Thyroid gland (tissue), 4 donors: ENCODE data around the gene CREB3L1. TPM values are rescaled to one million over a fixed set of nuclear protein-coding genes. Genes with fewer than 3 reads are reported as not detected.
A peak's percentile ranks its signal among the peaks of the same experiment; 100 is the strongest.

Experiments used
- DNase-seq, 2 donors: peaks; one replicate each; pipeline ENCODE4 v3.0.0-alpha.2; 2019
- H3K27ac ChIP-seq, 3 donors: fragments of 200-600 bp; sonication (generic); 1 replicate in 2 of 3; 2 replicates in 1 of 3; pipeline ENCODE4 v1.5.1; 2016 to 2019; ENCODE audit warnings: mild to moderate bottlenecking in 1 of 3, moderate library complexity in 1 of 3
- H3K27me3 ChIP-seq: fragments of 200-600 bp; sonication (generic); one replicate; pipeline ENCODE4 v1.5.1; 2019
- H3K36me3 ChIP-seq, 2 donors: fragments of 200-600 bp; sonication (generic); one replicate each; pipeline ENCODE4 v1.5.1; 2016 to 2019
- H3K4me1 ChIP-seq, 2 donors: fragments of 200-600 bp; sonication (generic); one replicate each; pipeline ENCODE4 v1.5.1; 2017 to 2019
- H3K4me3 ChIP-seq, 3 donors: fragments of 200-600 bp; sonication (generic); replicated peaks in 1 of 3; 1 replicate in 2 of 3; 2 replicates in 1 of 3; pipeline ENCODE4 v1.5.1; 2016; ENCODE audit warnings: mild to moderate bottlenecking in 1 of 3
- H3K9me3 ChIP-seq: fragments of 200-600 bp; sonication (generic); one replicate; pipeline ENCODE4 v1.5.1; 2017
- CTCF ChIP-seq, 6 experiments: fragments of 200-600 bp in 3 of 6; fragments of 450-650 bp in 3 of 6; sonication (generic) in 3 of 6; IDR thresholded peaks; one replicate each; pipeline ENCODE4 v1.5.1; 2016 to 2019; ENCODE audit warnings: antibody characterized with exemption in 6 of 6, mild to moderate bottlenecking in 2 of 6, inconsistent platforms in 1 of 6, moderate library complexity in 1 of 6
- POLR2A ChIP-seq, 2 donors: fragments of 450-650 bp; IDR thresholded peaks; one replicate each; pipeline ENCODE4 v1.6.1; 2017; ENCODE audit warnings: antibody characterized with exemption in 2 of 2, mild to moderate bottlenecking in 2 of 2, moderate library complexity in 1 of 2
- WGBS, 2 donors: methylation state at CpG; one replicate each; pipeline ENCODE4 v1.1.5; 2017; 5-methylcytosine and 5-hydroxymethylcytosine counted together
- intact Hi-C: fragments of 100-400 bp; cut with DNase I; formaldehyde crosslinking; loops from one replicate; pipeline ENCODE4 v1.15.1; 2023
- total RNA-seq, 4 donors: library from RNA; depleted of rRNA; stranded (reverse); fragments of >200 nt; gene quantifications; one replicate each; pipeline ENCODE4 v1.2.3, GENCODE V29; 2016

CREB3L1 gene
- total RNA-seq, 4 donors from 2014 or later = 0.88 to 3.1 (median 2.1) TPM

DNA sequence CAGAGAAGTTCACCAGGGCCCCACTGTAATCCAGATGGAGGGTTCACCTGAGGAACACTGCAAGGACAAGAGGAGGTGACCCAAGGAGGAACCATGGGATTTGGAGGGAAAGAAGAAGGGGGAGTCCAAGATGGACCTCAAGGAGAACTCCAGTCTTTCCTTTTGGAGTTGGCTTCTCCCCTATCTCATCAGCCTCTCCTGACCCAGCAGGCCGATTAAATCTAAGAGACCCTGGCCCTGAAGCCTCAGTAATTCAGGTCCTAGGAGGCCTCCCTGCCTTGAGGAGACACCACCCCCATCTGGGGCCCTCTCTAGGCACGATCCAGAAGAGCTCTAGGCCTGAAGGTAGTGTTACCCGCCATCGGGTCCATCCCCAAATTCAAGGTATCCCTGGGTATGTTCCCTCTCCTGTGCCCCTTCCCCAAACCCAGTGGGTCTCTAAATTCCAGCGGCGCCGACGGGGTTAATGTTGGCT is 54.7 kb downstream of the CREB3L1 start:
- intact Hi-C loops = no loop called here
- peaks cover 4 to 16% of the 10 kb centered on the region in 2 donors for H3K4me1 ChIP-seq
- H3K4me3 ChIP-seq = peak overlapping the region in 1 of 3 donors; percentile 38
- DNase-seq = no peak
- no peak for TF ChIP-seq POLR2A (IDR thresholded peaks at IDR 0.05)
- no peak for TF ChIP-seq CTCF (IDR thresholded peaks at IDR 0.05)
- H3K9me3 ChIP-seq = no peaks in the 10 kb centered on the region
- no peaks in the 10 kb centered on the region for H3K36me3 ChIP-seq
- H3K27ac ChIP-seq = no peak overlapping the region
- 24 to 31% methylated on average over 8 of the region's 8 CpGs for WGBS, 2 donors
- H3K27me3 ChIP-seq = peaks cover 27% of the 10 kb centered on the region

DNA sequence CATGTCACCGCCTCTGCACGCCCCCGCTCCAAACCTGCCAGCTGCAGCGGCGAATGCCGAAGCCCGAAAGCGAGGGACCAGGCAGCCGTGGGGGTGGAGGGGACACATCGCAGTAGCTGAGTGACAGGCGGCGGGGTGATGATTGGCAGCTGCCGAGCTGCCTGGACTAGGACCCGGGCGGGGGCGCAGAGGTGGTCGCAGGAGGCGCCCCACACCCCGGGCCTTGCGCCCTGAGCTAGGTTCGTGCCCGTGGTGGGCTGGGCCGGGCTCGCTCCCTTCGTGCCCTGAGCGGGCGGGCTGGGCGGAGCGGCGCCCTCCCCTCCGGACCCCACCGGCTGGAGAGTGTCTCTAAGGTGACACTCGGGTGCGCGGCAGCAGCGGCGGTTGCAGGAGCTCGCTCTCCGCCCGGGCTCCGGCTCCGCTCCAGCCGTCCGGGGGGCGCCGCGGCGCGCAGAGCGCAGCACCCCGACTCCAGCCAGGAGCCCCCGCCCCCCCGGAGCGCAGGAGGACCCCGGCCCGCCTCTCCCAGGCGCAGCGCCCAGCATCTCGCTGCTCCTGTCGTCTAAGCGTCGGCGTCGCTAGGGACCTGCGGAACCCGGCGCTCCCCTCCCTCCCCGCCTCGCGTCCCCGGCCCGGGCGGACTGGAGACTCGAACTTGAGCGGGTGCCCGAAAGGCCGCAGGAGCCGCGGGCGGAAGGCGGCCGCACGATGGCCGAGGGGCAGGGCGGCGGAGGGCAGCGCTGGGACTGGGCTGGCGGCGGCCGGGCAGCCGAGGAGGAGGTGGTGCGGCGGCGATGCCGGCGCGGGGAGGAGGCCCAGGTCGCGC is 55.3 kb downstream of the CREB3L1 start:
- peak overlapping the region in 1 of 3 donors; percentile 38 for H3K4me3 ChIP-seq
- no peaks in the 10 kb centered on the region for H3K36me3 ChIP-seq
- TF ChIP-seq POLR2A (IDR thresholded peaks at IDR 0.05) (no peak), CTCF (IDR thresholded peaks at IDR 0.05) (no peak)
- peaks cover 27% of the 10 kb centered on the region for H3K27me3 ChIP-seq
- 0% methylated on average over 19 to 23 of the region's 99 CpGs for WGBS, 2 donors
- H3K27ac ChIP-seq = no peak overlapping the region
- H3K4me1 ChIP-seq = peaks cover 4 to 16% of the 10 kb centered on the region in 2 donors
- intact Hi-C loops = no loop called here
- DNase-seq = no peak
- no peaks in the 10 kb centered on the region for H3K9me3 ChIP-seq

GRCh38 chr11:46333394-46333947 is 56.0 kb downstream of the CREB3L1 start:
- WGBS, 2 donors = 20 to 27% methylated on average over 9 to 10 of the region's 25 CpGs

GRCh38 chr11:46334211-46334610 is 56.7 kb downstream of the CREB3L1 start:
- peaks cover 4 to 16% of the 10 kb centered on the region in 2 donors for H3K4me1 ChIP-seq
- peaks cover 27% of the 10 kb centered on the region for H3K27me3 ChIP-seq
- H3K9me3 ChIP-seq = no peaks in the 10 kb centered on the region
- WGBS, 2 donors = 89% methylated on average over 3 of the region's 3 CpGs; no CpG with 5 or more reads in 1 of the 2 donors
- H3K27ac ChIP-seq = no peak overlapping the region
- no peak overlapping the region for H3K4me3 ChIP-seq
- no peaks in the 10 kb centered on the region for H3K36me3 ChIP-seq
- no peak for TF ChIP-seq CTCF (IDR thresholded peaks at IDR 0.05)
- intact Hi-C loops = no loop called here
- no peak for DNase-seq

More at GRCh38 chr11:46333394-46333947, 56.0 kb downstream of the CREB3L1 start:
- Histone ChIP-seq H3K4me3 (peak overlapping the region in 1 of 3 donors; percentile 38), H3K4me1 (peaks cover 4 to 16% of the 10 kb centered on the region in 2 donors), H3K36me3 (no peaks in the 10 kb centered on the region), H3K27me3 (peaks cover 27% of the 10 kb centered on the region), H3K9me3 (no peaks in the 10 kb centered on the region), H3K27ac (no peak overlapping the region)
- DNase-seq = no peak
- intact Hi-C loops = no loop called here
- TF ChIP-seq POLR2A (IDR thresholded peaks at IDR 0.05) (no peak), CTCF (IDR thresholded peaks at IDR 0.05) (no peak)

GRCh38 chr11:46335271-46335670 is 57.8 kb downstream of the CREB3L1 start:
- Histone ChIP-seq H3K27me3 (peaks cover 21% of the 10 kb centered on the region), H3K4me3 (no peak overlapping the region), H3K27ac (no peak overlapping the region), H3K36me3 (no peaks in the 10 kb centered on the region), H3K4me1 (peaks cover 4 to 16% of the 10 kb centered on the region in 2 donors), H3K9me3 (no peaks in the 10 kb centered on the region)
- intact Hi-C loops = no loop called here
- no peak for DNase-seq
- no peak for TF ChIP-seq POLR2A (IDR thresholded peaks at IDR 0.05)
- WGBS, 2 donors = 87 to 97% methylated on average over 6 of the region's 6 CpGs
